ENCODE results near the gene PKD1. TPM values are rescaled to one million over a fixed set of nuclear protein-coding genes. Genes with fewer than 3 reads are reported as not detected.

PKD1 gene
- total and polyA plus RNA-seq, 2 of the 13 experiments (the other 11 are each of a cell fraction or from before 2014, with no cell fraction given): 22.1 to 23.0 TPM

DNA sequence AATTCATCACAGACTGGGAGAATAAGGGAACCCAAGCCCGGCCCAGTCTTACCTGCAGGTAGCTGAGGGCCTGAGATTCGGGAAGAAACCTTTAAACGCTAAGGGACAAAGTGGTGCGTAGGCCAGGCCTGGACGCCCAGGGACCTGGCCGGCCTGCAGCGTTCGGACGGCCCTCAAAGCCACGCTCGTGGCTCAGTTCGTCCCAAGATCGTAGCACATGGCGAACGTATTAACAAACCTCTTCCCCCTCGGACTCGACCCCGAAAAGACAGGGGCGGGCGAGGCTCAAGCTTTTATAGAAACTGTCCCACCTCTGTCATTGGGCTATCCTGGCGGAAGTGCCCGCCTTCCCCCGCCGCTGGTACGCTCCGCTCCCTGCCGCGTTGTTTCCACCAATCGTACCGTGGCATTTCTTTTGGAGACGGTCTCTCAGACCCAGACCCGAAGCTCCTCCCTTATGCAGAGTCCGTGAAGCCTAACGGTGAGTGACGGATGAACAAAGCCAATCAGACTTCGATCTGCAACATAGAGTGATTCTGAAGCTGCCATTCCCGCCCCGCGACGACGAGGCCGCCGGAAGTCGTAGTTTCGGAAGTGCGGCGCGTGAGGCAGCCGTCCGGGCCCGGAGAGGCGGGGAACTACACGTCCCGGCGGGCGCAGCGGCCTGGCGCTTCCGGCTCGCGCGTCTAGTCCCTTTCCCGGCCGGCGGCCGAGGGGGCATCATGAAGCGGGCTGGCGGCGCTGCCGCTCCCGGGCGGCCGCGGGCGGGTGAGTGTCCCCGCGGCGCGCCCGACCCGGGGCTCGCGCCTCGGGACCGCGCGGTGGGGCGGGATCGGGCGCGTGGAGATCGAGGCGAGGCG, 19.6 kb upstream of the PKD1 start, which contains the start of gene TRAF7 (continued):
- TF ChIP-seq, protein P1, sequence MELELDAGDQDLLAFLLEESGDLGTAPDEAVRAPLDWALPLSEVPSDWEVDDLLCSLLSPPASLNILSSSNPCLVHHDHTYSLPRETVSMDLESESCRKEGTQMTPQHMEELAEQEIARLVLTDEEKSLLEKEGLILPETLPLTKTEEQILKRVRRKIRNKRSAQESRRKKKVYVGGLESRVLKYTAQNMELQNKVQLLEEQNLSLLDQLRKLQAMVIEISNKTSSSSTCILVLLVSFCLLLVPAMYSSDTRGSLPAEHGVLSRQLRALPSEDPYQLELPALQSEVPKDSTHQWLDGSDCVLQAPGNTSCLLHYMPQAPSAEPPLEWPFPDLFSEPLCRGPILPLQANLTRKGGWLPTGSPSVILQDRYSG (CRISPR knock-in tag; IDR thresholded peaks at IDR 0.05): no peak
- TF ChIP-seq KMT2A (CRISPR knock-in tag; IDR thresholded peaks at IDR 0.05): peak; percentile 75
- TF ChIP-seq, protein P2, sequence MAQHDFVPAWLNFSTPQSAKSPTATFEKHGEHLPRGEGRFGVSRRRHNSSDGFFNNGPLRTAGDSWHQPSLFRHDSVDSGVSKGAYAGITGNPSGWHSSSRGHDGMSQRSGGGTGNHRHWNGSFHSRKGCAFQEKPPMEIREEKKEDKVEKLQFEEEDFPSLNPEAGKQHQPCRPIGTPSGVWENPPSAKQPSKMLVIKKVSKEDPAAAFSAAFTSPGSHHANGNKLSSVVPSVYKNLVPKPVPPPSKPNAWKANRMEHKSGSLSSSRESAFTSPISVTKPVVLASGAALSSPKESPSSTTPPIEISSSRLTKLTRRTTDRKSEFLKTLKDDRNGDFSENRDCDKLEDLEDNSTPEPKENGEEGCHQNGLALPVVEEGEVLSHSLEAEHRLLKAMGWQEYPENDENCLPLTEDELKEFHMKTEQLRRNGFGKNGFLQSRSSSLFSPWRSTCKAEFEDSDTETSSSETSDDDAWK (CRISPR knock-in tag; IDR thresholded peaks at IDR 0.05): no peak
- TF ChIP-seq TOPORS (CRISPR knock-in tag; IDR thresholded peaks at IDR 0.05): no peak
- TF ChIP-seq PAWR (CRISPR knock-in tag; IDR thresholded peaks at IDR 0.05; ENCODE audit: borderline replicate concordance): no peak
- TF ChIP-seq ZMAT5 (CRISPR knock-in tag; IDR thresholded peaks at IDR 0.05; ENCODE audit: borderline replicate concordance, low read depth): no peak
- TF ChIP-seq ZSCAN9 (CRISPR knock-in tag; IDR thresholded peaks at IDR 0.05; ENCODE audit: borderline replicate concordance): peak; percentile 93
- TF ChIP-seq, protein P3, sequence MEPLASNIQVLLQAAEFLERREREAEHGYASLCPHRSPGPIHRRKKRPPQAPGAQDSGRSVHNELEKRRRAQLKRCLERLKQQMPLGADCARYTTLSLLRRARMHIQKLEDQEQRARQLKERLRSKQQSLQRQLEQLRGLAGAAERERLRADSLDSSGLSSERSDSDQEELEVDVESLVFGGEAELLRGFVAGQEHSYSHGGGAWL (CRISPR knock-in tag; IDR thresholded peaks at IDR 0.05): peak; percentile 62; the same call in 1 of the 2 replicates
- TF ChIP-seq ZNF337 (CRISPR knock-in tag; IDR thresholded peaks at IDR 0.05; ENCODE audit: borderline replicate concordance, low read depth): no peak
- TF ChIP-seq, protein P4, sequence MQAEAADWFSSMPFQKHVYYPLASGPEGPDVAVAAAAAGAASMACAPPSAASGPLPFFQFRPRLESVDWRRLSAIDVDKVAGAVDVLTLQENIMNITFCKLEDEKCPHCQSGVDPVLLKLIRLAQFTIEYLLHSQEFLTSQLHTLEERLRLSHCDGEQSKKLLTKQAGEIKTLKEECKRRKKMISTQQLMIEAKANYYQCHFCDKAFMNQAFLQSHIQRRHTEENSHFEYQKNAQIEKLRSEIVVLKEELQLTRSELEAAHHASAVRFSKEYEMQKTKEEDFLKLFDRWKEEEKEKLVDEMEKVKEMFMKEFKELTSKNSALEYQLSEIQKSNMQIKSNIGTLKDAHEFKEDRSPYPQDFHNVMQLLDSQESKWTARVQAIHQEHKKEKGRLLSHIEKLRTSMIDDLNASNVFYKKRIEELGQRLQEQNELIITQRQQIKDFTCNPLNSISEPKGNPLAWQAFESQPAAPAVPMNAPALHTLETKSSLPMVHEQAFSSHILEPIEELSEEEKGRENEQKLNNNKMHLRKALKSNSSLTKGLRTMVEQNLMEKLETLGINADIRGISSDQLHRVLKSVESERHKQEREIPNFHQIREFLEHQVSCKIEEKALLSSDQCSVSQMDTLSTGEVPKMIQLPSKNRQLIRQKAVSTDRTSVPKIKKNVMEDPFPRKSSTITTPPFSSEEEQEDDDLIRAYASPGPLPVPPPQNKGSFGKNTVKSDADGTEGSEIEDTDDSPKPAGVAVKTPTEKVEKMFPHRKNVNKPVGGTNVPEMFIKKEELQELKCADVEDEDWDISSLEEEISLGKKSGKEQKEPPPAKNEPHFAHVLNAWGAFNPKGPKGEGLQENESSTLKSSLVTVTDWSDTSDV (CRISPR knock-in tag; IDR thresholded peaks at IDR 0.05): no peak
- peak; percentile 71 for TF ChIP-seq KMT2B (CRISPR knock-in tag; IDR thresholded peaks at IDR 0.05)
- TF ChIP-seq FOXM1 (CRISPR knock-in tag; IDR thresholded peaks at IDR 0.05): no peak
- TF ChIP-seq ERF (CRISPR knock-in tag; IDR thresholded peaks at IDR 0.05): peak; percentile 97
- no peak for TF ChIP-seq ZFP82 (CRISPR knock-in tag; IDR thresholded peaks at IDR 0.05; ENCODE audit: borderline replicate concordance)
- TF ChIP-seq MAFF (IDR thresholded peaks at IDR 0.05; ENCODE audit: low read depth, low read length): no peak
- no peak for TF ChIP-seq MTF2 (CRISPR knock-in tag; IDR thresholded peaks at IDR 0.05; ENCODE audit: borderline replicate concordance)
- no peak for TF ChIP-seq ZNF569 (CRISPR knock-in tag; IDR thresholded peaks at IDR 0.05; ENCODE audit: borderline replicate concordance)
- peak; percentile 63; the same call in 1 of the 2 replicates for TF ChIP-seq PHF20 (CRISPR knock-in tag; IDR thresholded peaks at IDR 0.05)
- peak; percentile 84 for TF ChIP-seq SUZ12 (IDR thresholded peaks at IDR 0.05; ENCODE audit: low read depth, low read length)
- TF ChIP-seq RCOR2 (CRISPR knock-in tag; IDR thresholded peaks at IDR 0.05): no peak
- peak; percentile 84 for TF ChIP-seq XRCC5 (optimal IDR thresholded peaks at IDR 0.05; ENCODE audit: low read length)
- no peak for TF ChIP-seq HDAC6 (IDR thresholded peaks at IDR 0.05; ENCODE audit: low read depth, low read length)
- no peak for TF ChIP-seq ZNF800 (CRISPR knock-in tag; IDR thresholded peaks at IDR 0.05)
